HUES48 (cell line): Measurements from ENCODE around the gene RPS19.

Source experiments
- H3K27ac ChIP-seq: one replicate; pipeline ENCODE4 v1.7.0; 2013; ENCODE audit warnings: low read depth, low read length, inconsistent platforms
- H3K27me3 ChIP-seq: 2 replicates; pipeline ENCODE4 v1.6.1; 2013; ENCODE audit warnings: mild to moderate bottlenecking, low read length; ENCODE audit not compliant: control insufficient read depth, insufficient read depth
- H3K36me3 ChIP-seq: 2 replicates; pipeline ENCODE4 v1.6.1; 2013; ENCODE audit warnings: low read length; ENCODE audit not compliant: control insufficient read depth, insufficient read depth
- H3K4me1 ChIP-seq: 2 replicates; pipeline ENCODE4 v1.6.1; 2013; ENCODE audit warnings: mild to moderate bottlenecking, low read length; ENCODE audit not compliant: control insufficient read depth, insufficient read depth
- H3K4me3 ChIP-seq: 2 replicates; pipeline ENCODE4 v1.5.1; 2013; ENCODE audit warnings: mild to moderate bottlenecking, low read depth, low read length
- H3K9ac ChIP-seq: 2 replicates; pipeline ENCODE4 v1.6.1; 2013; ENCODE audit warnings: mild to moderate bottlenecking, low read depth, low read length, moderate library complexity
- H3K9me3 ChIP-seq: 2 replicates; pipeline ENCODE4 v1.6.1; 2013; ENCODE audit warnings: low read length; ENCODE audit not compliant: control insufficient read depth, insufficient read depth

RPS19 gene

GRCh38 chr19:41879670-41880328 lies 19.7 kb downstream of the RPS19 start:
- Histone ChIP-seq H3K9ac (no peak overlapping the region), H3K36me3 (no peaks in the 10 kb centered on the region), H3K27ac (no peak overlapping the region), H3K4me3 (no peak overlapping the region), H3K4me1 (peaks cover 9% of the 10 kb centered on the region; the same call in 1 of the 2 replicates), H3K27me3 (peaks cover 29% of the 10 kb centered on the region), H3K9me3 (no peaks in the 10 kb centered on the region)

- no peaks in the 10 kb centered on the region for H3K9me3 ChIP-seq
- no peak overlapping the region for H3K9ac ChIP-seq
- peaks cover 29% of the 10 kb centered on the region for H3K27me3 ChIP-seq
- peaks cover 9% of the 10 kb centered on the region; the same call in 1 of the 2 replicates for H3K4me1 ChIP-seq
- H3K27ac ChIP-seq, result no peak overlapping the region
- no peak overlapping the region for H3K4me3 ChIP-seq
- no peaks in the 10 kb centered on the region for H3K36me3 ChIP-seq
These were observed 20.3 kb downstream of the RPS19 start for GRCh38 chr19:41880329-41880708.

GRCh38 chr19:41882568-41883462 lies 22.8 kb downstream of the RPS19 start, which contains the start of gene ARHGEF1:
Gene ARHGEF1 (plus strand): TSS chr19:41883184. CDS start chr19:41888083, 4,899 bp downstream.
- H3K36me3 ChIP-seq, result no peaks in the 10 kb centered on the region
- peaks cover 21% of the 10 kb centered on the region for H3K4me1 ChIP-seq
- H3K27ac ChIP-seq, result no peak within 1 kb of the TSS

GRCh38 chr19:41883463-41883820 lies 23.4 kb downstream of the RPS19 start:
- H3K27me3 ChIP-seq, result peaks cover 26% of the 10 kb centered on the region
- no peaks in the 10 kb centered on the region for H3K9me3 ChIP-seq
- H3K27ac ChIP-seq, result no peak overlapping the region
- no peak overlapping the region for H3K9ac ChIP-seq
- peaks cover 27% of the 10 kb centered on the region for H3K4me1 ChIP-seq
- H3K36me3 ChIP-seq, result no peaks in the 10 kb centered on the region
- peak overlapping the region; percentile 62 for H3K4me3 ChIP-seq

More at GRCh38 chr19:41882568-41883462, 22.8 kb downstream of the RPS19 start, which contains the start of gene ARHGEF1:
- Histone ChIP-seq H3K27me3 (peaks cover 26% of the 10 kb centered on the region), H3K9ac (no peak within 1 kb of the TSS; the same call in 1 of the 2 replicates), H3K4me3 (peak within 1 kb of the TSS; percentile 62), H3K9me3 (no peaks in the 10 kb centered on the region)

- H3K4me1 ChIP-seq, result peaks cover 27% of the 10 kb centered on the region
- no peaks in the 10 kb centered on the region; the same call in 1 of the 2 replicates for H3K36me3 ChIP-seq
- H3K27ac ChIP-seq, result peak overlapping the region; percentile 33
- peaks cover 26% of the 10 kb centered on the region for H3K27me3 ChIP-seq
- H3K9me3 ChIP-seq, result no peaks in the 10 kb centered on the region
- peak overlapping the region; percentile 61; the same call in 1 of the 2 replicates for H3K9ac ChIP-seq
- peak overlapping the region; percentile 92 for H3K4me3 ChIP-seq
These were observed 24.0 kb downstream of the RPS19 start for GRCh38 chr19:41883821-41884733.

GRCh38 chr19:41886761-41887710 lies 27.0 kb downstream of the RPS19 start:
- Histone ChIP-seq H3K9me3 (no peaks in the 10 kb centered on the region), H3K4me3 (no peak overlapping the region), H3K9ac (no peak overlapping the region), H3K27ac (peak overlapping the region; percentile 77), H3K4me1 (peaks cover 27% of the 10 kb centered on the region), H3K36me3 (no peaks in the 10 kb centered on the region; the same call in 1 of the 2 replicates), H3K27me3 (peaks cover 13% of the 10 kb centered on the region)

GRCh38 chr19:41887711-41888382 lies 27.8 kb downstream of the RPS19 start:
- no peaks in the 10 kb centered on the region for H3K9me3 ChIP-seq
- peak overlapping the region; percentile 77 for H3K27ac ChIP-seq
- no peak overlapping the region for H3K4me3 ChIP-seq
- peaks cover 5% of the 10 kb centered on the region; the same call in 1 of the 2 replicates for H3K27me3 ChIP-seq
- H3K9ac ChIP-seq, result no peak overlapping the region
- H3K36me3 ChIP-seq, result no peaks in the 10 kb centered on the region; the same call in 1 of the 2 replicates
- peaks cover 21% of the 10 kb centered on the region for H3K4me1 ChIP-seq

- no peaks in the 10 kb centered on the region for H3K27me3 ChIP-seq
- no peak overlapping the region for H3K27ac ChIP-seq
- H3K9ac ChIP-seq, result no peak overlapping the region
- no peak overlapping the region for H3K4me3 ChIP-seq
- peaks cover 21% of the 10 kb centered on the region for H3K4me1 ChIP-seq
- H3K36me3 ChIP-seq, result no peaks in the 10 kb centered on the region; the same call in 1 of the 2 replicates
- H3K9me3 ChIP-seq, result no peaks in the 10 kb centered on the region
These were observed 28.9 kb downstream of the RPS19 start for GRCh38 chr19:41888926-41889325.

GRCh38 chr19:41889896-41890295 lies 29.8 kb downstream of the RPS19 start:
- no peaks in the 10 kb centered on the region for H3K9me3 ChIP-seq
- H3K9ac ChIP-seq, result no peak overlapping the region
- H3K27me3 ChIP-seq, result no peaks in the 10 kb centered on the region
- H3K4me1 ChIP-seq, result peaks cover 18% of the 10 kb centered on the region
- H3K36me3 ChIP-seq, result peaks cover 4% of the 10 kb centered on the region
- no peak overlapping the region for H3K27ac ChIP-seq
- H3K4me3 ChIP-seq, result no peak overlapping the region
